Upper lobe of left lung (tissue), 4 donors: Measurements from ENCODE around the gene EML1.

Source experiments
- EP300 ChIP-seq, 4 donors: sonication (generic); formaldehyde crosslinking; IDR thresholded peaks; one replicate each; pipeline ENCODE4 v1.5.1; 2017; ENCODE audit warnings: antibody characterized with exemption in 4 of 4, control low read depth in 2 of 4
- TF ChIP-seq, protein P1 (sequence below), 6 experiments: fragments of 450-650 bp in 4 of 6; fragments of 200-600 bp in 2 of 6; sonication (generic) in 2 of 6; IDR thresholded peaks; one replicate each; pipeline ENCODE4 v1.5.1; 2016 to 2019; ENCODE audit warnings: antibody characterized with exemption in 6 of 6

DNA sequence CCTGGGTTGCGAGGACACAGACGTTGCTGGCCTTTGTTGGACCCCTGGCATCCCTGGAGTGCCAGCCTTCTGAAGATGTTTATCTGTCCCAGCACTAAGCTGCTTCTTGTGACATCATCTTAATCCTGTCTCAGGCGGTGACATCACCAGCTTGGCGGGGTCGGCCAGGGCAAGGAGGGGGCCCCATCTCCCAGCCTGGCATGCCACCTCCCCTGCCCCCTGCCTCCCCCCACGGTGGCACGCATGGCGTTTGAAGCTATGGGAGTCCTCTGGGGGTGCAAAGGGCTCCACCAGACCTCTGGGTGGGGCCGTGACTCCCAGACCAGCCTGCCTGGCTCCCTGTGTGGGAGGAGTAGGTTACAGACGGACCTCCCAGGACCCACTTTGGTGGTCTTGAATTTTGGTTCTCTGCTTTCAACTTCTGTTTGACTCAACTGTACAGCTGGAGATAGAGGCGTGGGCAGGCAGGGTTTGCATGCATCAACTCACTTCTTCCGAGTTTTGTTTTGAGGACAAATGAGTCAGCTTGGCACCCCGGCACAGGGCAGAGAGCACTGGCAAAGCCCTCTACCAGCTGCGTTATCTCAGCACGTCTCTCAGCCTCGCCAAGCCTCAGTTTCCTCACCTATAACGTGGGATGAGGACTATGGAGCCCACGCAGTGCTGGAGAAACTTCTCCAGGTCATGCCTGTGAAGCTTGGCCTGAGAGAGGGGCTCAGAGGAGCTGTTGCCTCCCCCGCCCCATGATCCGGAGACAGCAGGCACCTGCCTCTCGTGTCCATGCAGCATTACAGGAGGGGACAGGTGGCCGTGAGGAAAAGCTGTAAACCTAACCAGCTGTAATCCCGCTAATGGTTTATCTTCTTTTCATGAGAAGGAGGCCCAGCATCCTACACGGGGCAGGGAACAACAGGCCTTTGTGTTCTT is 38.8 kb upstream of the EML1 start:
- no peak for TF ChIP-seq EP300 (IDR thresholded peaks at IDR 0.05)
- TF ChIP-seq, protein P1, sequence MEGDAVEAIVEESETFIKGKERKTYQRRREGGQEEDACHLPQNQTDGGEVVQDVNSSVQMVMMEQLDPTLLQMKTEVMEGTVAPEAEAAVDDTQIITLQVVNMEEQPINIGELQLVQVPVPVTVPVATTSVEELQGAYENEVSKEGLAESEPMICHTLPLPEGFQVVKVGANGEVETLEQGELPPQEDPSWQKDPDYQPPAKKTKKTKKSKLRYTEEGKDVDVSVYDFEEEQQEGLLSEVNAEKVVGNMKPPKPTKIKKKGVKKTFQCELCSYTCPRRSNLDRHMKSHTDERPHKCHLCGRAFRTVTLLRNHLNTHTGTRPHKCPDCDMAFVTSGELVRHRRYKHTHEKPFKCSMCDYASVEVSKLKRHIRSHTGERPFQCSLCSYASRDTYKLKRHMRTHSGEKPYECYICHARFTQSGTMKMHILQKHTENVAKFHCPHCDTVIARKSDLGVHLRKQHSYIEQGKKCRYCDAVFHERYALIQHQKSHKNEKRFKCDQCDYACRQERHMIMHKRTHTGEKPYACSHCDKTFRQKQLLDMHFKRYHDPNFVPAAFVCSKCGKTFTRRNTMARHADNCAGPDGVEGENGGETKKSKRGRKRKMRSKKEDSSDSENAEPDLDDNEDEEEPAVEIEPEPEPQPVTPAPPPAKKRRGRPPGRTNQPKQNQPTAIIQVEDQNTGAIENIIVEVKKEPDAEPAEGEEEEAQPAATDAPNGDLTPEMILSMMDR (IDR thresholded peaks at IDR 0.05): no peak
